Activated B cell treated with CpG ODN at 0.5 μM for 24 hours (primary cell): ENCODE measurements around the gene TRAPPC8. TPM values are rescaled to one million over a fixed set of nuclear protein-coding genes. Genes with fewer than 3 reads are reported as not detected.
"Not testable (repeated sequence)": the region's sequence is repeated elsewhere in the genome, so short reads cannot be mapped to it uniquely, and the experiment has no call there.

Experiments
- ATAC-seq: fragments of 200-7000 bp; cut with Tn5 transposase; one replicate; pipeline ENCODE4 v1.10.0; 2021; ENCODE audit warnings: low read depth, mild to moderate bottlenecking, moderate library complexity
- CTCF ChIA-PET: fragments of 350-600 bp; sonication (Branson Sonifier 250); formaldehyde crosslinking; loops from one replicate; lab custom pipeline; 2021; ENCODE audit warnings: antibody characterized with exemption; lab: Charles Lee
- POLR2A ChIA-PET: fragments of 350-600 bp; sonication (Branson Sonifier 250); formaldehyde crosslinking; loops from one replicate; lab custom pipeline; 2021; ENCODE audit warnings: antibody characterized with exemption; lab: Charles Lee
- DNase-seq: peaks from one replicate; pipeline ENCODE4 v3.0.0; 2022
- H3K27ac Mint-ChIP-seq: one replicate; pipeline ENCODE4 v1.8.0; 2020; ENCODE audit warnings: mixed read lengths
- H3K27me3 Mint-ChIP-seq: one replicate; pipeline ENCODE4 v1.8.0; 2021; ENCODE audit warnings: mixed read lengths
- H3K36me3 Mint-ChIP-seq: one replicate; pipeline ENCODE4 v1.8.0; 2021; ENCODE audit warnings: low read depth, mixed read lengths
- H3K4me1 Mint-ChIP-seq: one replicate; pipeline ENCODE4 v1.8.0; 2021; ENCODE audit warnings: mixed read lengths
- H3K4me3 Mint-ChIP-seq: one replicate; pipeline ENCODE4 v1.8.0; 2020; ENCODE audit warnings: mild to moderate bottlenecking, mixed read lengths
- H3K9me3 Mint-ChIP-seq: one replicate; pipeline ENCODE4 v1.8.0; 2020; ENCODE audit warnings: mixed read lengths
- intact Hi-C: fragments of 100-400 bp; cut with micrococcal nuclease; formaldehyde crosslinking; loops from one replicate; pipeline ENCODE4 v1.15.1; 2024
- total RNA-seq: library from RNA; stranded (reverse); gene quantifications from 2 replicates; pipeline ENCODE4 v1.2.3, GENCODE V29; 2022
- TF ChIP-seq, protein P1 (sequence below): fragments of 200-600 bp; IDR thresholded peaks from one replicate; pipeline ENCODE4 v1.8.0; 2022; ENCODE audit warnings: antibody characterized with exemption, mild to moderate bottlenecking

Gene TRAPPC8
- total RNA-seq, 1 donor from 2014 or later: 69.2 TPM

DNA sequence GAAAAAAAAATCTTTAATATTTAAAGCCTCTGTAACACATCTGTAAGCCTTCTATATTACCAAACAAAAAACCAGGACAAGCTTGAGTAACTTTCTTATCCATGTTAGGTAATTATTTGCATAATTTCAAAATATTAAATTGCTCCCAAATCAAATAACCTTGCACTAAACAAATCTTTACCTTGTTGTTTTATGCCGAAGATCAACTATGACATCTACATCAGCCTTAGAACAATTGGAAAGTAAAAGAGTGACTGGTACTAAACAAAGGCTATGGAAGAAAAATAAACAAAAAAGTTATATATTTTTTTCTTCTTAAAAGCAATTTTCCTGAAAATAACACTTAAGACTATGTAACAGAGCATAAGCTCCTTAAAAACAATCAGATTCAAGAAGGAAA, 111.0 kb downstream of the TRAPPC8 start:
- no peak overlapping the region for H3K4me3 Mint-ChIP-seq
- CTCF ChIA-PET: no interaction called here
- ATAC-seq: no peak
- peaks cover 5% of the 10 kb centered on the region for H3K4me1 Mint-ChIP-seq
- intact Hi-C loops: no loop called here
- no peaks in the 10 kb centered on the region for H3K27me3 Mint-ChIP-seq
- POLR2A ChIA-PET: no interaction called here
- TF ChIP-seq, protein P1, sequence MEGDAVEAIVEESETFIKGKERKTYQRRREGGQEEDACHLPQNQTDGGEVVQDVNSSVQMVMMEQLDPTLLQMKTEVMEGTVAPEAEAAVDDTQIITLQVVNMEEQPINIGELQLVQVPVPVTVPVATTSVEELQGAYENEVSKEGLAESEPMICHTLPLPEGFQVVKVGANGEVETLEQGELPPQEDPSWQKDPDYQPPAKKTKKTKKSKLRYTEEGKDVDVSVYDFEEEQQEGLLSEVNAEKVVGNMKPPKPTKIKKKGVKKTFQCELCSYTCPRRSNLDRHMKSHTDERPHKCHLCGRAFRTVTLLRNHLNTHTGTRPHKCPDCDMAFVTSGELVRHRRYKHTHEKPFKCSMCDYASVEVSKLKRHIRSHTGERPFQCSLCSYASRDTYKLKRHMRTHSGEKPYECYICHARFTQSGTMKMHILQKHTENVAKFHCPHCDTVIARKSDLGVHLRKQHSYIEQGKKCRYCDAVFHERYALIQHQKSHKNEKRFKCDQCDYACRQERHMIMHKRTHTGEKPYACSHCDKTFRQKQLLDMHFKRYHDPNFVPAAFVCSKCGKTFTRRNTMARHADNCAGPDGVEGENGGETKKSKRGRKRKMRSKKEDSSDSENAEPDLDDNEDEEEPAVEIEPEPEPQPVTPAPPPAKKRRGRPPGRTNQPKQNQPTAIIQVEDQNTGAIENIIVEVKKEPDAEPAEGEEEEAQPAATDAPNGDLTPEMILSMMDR: no peak
- no peak for DNase-seq
- peaks cover 65% of the 10 kb centered on the region for H3K36me3 Mint-ChIP-seq
- no peaks in the 10 kb centered on the region for H3K9me3 Mint-ChIP-seq
- H3K27ac Mint-ChIP-seq: no peak overlapping the region

DNA sequence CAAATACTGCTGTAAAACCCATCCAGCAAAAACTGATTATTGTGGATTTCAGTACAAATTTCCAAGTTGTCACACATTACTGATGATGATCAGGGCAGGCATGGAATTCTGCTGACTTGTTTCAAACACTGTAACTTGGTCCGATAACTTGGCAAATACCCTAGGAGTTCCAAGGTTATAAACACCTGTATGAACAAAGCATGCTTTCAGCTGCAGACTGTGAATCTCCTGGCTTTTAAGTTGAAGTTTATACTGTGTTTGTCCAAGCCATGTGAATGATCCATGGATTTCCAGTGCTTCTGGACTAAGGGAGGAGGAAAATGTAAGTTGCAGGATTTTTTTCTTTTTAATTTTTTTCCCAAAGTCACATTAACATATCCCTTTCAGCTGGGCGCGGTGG, 112.2 kb downstream of the TRAPPC8 start:
- H3K36me3 Mint-ChIP-seq: peaks cover 58% of the 10 kb centered on the region
- ATAC-seq (no peak), DNase-seq (no peak)
- intact Hi-C loops: no loop called here
- CTCF ChIA-PET: no interaction called here
- no peak overlapping the region for H3K4me3 Mint-ChIP-seq
- no peaks in the 10 kb centered on the region for H3K27me3 Mint-ChIP-seq
- peaks cover 11% of the 10 kb centered on the region for H3K4me1 Mint-ChIP-seq
- TF ChIP-seq, protein P1: no peak
- no peaks in the 10 kb centered on the region for H3K9me3 Mint-ChIP-seq
- POLR2A ChIA-PET: no interaction called here
- H3K27ac Mint-ChIP-seq: no peak overlapping the region

- intact Hi-C loops: no loop called here
- TF ChIP-seq, protein P1: no peak
- DNase-seq (no peak), ATAC-seq (no peak)
- CTCF ChIA-PET: interaction anchor here (0.5 kb wide), 1 partner anchor 25 kb away, joined by 3 read pairs; no protein-coding TSS in a partner anchor
- peaks cover 44% of the 10 kb centered on the region for H3K36me3 Mint-ChIP-seq
- POLR2A ChIA-PET: no interaction called here
- H3K4me1 Mint-ChIP-seq: peaks cover 14% of the 10 kb centered on the region
- no peaks in the 10 kb centered on the region for H3K27me3 Mint-ChIP-seq
- no peak overlapping the region for H3K4me3 Mint-ChIP-seq
- no peaks in the 10 kb centered on the region for H3K9me3 Mint-ChIP-seq
- H3K27ac Mint-ChIP-seq: no peak overlapping the region
These were observed 114.3 kb downstream of the TRAPPC8 start for GRCh38 chr18:31828613-31829012.

DNA sequence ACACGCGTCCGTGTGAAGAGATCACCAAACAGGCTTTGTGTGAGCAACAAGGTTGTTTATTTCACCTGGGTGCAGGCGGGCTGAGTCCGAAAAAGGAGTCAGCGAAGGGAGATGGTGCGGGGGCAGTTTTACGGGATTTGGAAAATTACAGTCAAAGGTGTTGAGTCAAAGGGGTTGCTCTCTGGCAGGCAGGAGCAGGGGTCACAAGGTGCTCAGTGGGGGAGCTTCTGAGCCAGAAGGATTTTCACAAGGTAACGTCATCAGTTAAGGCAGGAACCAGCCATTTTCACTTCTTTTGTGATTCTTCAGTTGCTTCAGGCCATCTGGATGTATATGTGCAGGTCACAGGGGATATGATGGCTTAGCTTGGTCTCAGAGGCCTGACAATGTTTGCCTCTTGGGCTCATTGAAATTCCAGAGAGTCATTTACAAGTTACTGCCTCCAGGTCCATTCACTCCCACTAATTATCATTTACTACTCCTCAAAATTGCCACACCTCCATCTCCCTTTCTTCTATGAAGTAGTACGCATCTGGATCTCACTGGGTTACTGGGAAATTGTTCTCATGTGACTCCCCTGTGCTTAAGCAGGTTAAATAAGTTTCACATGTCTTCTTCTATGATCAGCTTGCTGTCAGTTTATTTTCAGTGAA, 116.1 kb downstream of the TRAPPC8 start:
- peaks cover 31% of the 10 kb centered on the region for H3K36me3 Mint-ChIP-seq
- POLR2A ChIA-PET, H3K4me3 Mint-ChIP-seq, H3K27me3 Mint-ChIP-seq, CTCF ChIA-PET, intact Hi-C loops, ATAC-seq, DNase-seq, H3K9me3 Mint-ChIP-seq, H3K27ac Mint-ChIP-seq: not testable (repeated sequence)
- H3K4me1 Mint-ChIP-seq: peaks cover 14% of the 10 kb centered on the region

GRCh38 chr18:31825772-31826171, 117.2 kb downstream of the TRAPPC8 start:
- POLR2A ChIA-PET: no interaction called here
- CTCF ChIA-PET: no interaction called here
- no peaks in the 10 kb centered on the region for H3K9me3 Mint-ChIP-seq
- H3K4me1 Mint-ChIP-seq: peaks cover 14% of the 10 kb centered on the region
- ATAC-seq: no peak
- H3K4me3 Mint-ChIP-seq: no peak overlapping the region
- peaks cover 27% of the 10 kb centered on the region for H3K36me3 Mint-ChIP-seq
- intact Hi-C loops: no loop called here
- TF ChIP-seq, protein P1: no peak
- no peaks in the 10 kb centered on the region for H3K27me3 Mint-ChIP-seq
- no peak for DNase-seq
- no peak overlapping the region for H3K27ac Mint-ChIP-seq
